ENCODE measurements around the gene INO80.

INO80 gene

DNA sequence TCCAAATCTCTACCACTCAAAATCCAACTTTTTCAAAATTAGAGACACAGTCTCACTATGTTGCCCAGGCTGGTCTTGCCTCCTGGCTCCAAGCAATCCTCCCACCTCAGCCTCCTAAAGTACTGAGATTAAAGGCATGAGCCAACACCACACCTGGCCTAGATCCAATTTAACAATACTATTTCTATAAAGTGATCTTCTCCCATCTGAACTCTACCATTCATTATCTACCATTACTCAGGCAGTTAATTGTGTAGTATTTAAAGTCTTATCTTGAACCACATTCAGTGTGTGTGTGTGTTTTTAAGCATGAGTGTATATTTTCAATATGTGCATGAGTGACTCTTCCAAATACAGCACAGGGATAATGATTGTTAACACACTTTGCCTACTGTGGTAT lies 77.0 kb downstream of the INO80 start:
- no peak for DNase-seq

DNA sequence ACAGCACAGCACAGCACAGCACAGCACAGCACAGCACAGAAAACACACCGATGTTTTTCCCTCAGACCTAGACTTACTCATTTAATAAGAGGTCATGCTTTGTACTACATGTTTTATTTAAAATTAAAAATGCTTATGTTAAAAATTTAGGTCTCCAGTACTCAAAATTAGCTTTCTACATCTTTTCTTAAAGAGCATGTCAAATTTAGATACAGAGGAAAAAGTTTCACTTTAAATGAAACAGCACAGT lies 84.1 kb downstream of the INO80 start:
- DNase-seq = no peak

DNA sequence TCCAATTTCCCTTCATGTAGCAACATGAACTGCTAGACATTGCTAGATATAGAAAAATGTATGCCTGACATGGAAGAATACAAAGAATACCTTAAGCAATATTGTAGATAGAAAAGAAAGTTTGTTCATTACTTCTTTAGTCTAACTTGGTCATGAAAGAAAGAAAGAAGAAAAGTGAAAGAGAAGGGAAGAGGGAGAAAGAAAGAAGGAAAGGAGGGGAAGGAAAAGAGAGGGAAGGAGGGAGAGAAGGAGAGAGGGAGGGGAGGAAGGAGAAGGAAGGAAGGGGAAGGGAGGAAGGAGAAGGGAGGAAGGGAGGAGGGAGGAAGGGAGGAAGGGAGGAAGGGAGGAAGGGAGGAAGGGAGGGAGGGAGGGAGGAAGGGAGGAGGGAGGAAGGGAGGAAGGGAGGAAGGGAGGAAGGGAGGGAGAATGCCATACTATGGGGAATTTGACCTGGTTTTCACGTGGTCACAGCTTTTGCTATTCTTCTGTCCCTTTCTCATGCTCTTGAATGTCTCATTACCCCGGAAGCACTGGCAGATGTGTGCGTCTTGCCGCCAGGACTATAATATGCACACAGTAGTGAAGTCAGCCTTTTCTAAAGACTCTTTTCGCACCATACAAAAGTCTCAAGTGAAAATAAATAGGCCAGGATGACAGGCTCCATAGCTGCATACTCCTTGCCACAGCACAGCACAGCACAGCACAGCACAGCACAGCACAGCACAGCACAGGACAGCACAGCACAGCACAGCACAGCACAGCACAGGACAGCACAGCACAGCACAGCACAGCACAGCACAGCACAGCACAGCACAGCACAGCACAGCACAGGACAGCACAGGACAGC lies 84.6 kb downstream of the INO80 start:
- DNase-seq = no peak

DNA sequence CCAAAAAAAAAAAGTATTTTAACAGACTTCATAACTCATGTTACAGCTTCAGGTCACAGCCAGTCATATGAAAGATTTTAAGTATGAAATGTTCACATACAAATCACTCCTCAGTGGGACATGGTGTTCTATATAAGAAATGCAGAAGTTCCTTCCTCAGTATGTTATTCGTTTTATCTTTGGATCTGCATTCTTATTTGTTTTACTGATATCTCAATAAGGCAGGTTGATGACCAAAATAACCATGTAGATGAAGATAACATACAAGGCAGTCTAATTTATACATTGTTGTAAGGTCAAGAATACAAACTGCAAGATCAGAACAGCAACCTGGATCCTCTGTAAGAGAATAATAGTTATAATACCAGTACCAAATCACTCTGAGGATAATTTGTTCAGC lies 87.2 kb downstream of the INO80 start:
- no peak for DNase-seq

DNA sequence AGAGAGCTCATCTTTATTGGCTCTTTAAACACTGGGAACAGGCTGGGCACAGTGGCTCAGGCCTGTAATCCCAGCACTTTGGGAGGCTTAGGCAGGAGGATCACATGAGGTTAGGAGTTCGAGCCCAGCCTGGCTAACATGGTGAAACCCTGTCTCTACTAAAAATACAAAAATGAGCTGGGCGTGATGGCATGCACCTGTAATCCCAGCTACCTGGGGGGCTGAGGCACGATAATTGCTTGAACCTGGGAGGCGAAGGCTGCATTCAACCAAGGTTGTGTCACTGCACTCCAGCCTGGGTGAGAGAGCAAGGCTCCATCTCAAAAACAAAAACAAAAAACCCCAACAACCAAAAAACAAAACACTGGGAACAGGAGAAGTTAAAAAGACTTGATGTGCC lies 90.7 kb downstream of the INO80 start:
- no peak for DNase-seq

DNA sequence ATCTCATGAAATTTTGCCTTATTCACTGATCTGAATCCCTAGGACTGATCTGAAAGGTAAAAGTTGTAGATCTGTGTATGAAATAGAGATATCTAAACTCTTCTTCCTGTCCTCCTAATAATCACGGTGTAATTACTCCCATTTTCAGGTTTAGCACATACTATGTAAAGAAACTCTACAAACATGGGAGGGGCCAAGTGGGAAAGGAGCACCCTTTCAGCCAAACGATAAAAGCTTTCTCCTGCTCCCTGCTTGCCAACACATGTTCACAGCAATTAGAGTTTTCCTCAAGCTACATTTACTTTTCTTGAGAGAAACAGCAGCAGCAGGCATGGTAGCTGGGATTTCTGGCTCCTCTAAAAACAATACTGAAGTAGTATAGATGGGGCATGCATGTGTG lies 91.2 kb downstream of the INO80 start:
- no peak for DNase-seq

DNA sequence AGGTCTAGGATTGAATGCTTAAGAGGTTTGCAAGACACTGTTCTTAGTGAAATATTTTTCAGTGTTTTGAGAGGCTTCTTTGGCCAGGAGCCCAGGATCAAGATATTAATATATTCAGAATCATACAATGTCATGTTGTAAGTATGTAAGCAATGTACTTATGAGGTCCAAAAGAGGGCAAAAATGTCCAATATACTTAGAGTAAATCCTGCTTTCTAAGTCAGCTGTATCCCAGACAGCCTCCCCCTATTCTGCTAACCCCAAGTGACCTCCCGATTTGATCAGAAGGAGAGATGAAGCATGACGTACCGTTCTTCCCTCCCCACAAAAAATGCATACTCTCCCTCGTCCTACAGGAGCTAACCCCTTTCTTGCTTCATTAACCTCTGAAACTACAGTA lies 91.9 kb downstream of the INO80 start:
- DNase-seq = peak; percentile 10

DNA sequence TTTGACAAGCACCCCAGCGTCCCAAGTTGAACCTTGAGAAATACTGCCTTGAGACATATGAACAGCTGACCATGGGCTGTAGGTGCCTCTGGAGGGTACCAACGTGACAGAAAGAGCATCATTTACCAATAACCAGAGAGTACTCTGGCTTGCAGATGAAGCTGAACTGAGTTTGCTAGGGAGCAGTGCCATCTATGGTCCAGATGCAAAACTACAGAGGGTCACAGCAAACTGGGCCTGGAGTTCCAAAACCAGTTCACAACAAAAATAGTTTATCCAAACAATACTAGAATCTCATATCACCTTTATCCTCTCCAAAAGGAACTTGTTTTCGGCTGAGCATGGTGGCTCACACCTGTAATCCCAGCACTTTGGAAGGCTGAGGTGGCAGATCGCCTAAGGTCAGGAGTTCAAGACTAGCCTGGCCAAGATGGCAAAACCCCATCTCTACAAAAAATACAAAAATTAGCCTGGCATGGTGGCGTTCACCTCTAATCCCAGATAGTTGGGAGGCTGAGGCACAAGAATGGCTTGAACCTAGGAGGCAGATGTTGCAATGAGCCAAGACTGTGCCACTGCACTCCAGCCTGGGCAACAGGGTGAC lies 93.5 kb downstream of the INO80 start:
- DNase-seq = peak; percentile 10

DNA sequence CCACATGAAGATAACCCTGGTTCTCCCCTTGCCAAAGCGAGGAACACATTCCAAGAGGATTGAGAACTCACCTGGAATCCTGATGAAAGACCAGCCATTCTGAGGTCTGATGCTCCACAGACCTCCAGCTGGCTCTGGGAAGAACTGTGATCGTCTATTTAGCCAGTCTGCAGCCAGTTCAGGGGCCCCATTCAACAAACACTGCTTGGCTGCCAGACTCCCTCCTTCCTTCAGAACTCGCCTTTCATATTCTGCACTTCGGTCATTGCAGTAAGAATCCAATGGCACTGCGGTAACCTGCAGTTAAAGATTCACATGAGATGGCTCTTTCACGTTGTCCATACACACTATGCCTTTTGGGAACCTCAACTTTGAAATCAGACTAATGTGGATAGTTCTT lies 95.3 kb downstream of the INO80 start:
- DNase-seq = no peak

DNA sequence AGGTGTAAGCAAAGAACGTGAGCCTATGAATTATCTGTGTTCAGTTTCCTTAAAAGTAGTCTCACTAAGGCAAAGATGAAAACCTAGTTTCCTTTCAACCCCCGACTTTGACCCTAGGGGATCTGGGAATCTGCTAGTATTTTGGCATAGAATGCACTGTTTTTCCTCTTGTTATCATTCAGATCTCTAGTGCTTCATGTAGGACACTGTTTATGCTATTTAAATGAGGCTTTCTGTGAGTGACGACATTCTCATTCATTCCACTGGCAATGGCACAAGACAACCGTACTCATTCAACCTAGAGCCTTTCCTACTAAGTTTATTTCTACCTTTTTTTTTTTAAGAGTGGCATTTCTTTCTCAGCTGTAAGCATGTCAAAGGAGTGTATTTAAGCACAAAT lies 95.8 kb downstream of the INO80 start:
- no peak for DNase-seq

DNA sequence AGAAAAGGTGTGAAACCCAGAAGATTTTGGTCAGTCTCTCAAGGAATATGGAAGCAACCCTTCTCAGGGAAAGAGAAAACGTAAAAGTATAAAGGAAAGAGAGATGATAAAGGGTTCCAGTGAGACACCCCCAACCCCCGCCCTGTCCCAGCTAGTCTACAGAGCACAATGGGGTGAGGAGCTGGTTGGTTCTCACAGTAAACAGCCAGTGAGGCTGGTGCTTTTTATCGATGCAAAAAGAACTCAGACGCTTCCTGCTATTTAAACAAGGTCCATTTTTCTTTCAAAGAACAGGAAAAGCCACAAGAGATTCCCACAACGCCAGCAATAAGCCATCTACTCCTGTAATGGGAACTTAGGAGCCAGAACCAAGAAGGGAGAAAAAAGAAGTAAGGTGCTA lies 96.9 kb downstream of the INO80 start:
- DNase-seq = no peak

DNA sequence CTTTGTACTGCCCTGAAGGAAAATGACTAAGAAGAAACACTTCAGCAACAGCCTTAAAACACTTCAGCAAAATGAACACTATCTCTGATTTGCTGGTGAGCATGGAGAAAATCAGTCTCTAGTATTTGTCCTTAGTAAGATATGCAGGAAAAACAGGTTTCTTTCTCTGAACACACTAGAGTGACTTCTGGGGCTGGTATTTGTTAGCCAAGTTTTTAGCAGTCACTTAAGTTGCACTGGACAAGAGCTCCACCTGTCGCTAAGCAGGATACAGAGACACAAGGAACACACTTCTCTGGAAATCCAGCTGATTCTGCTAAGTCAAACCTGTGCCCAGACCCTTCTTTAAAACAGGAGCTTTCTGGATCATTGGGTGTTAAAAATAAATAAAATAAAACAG lies 97.5 kb downstream of the INO80 start:
- no peak for DNase-seq

DNA sequence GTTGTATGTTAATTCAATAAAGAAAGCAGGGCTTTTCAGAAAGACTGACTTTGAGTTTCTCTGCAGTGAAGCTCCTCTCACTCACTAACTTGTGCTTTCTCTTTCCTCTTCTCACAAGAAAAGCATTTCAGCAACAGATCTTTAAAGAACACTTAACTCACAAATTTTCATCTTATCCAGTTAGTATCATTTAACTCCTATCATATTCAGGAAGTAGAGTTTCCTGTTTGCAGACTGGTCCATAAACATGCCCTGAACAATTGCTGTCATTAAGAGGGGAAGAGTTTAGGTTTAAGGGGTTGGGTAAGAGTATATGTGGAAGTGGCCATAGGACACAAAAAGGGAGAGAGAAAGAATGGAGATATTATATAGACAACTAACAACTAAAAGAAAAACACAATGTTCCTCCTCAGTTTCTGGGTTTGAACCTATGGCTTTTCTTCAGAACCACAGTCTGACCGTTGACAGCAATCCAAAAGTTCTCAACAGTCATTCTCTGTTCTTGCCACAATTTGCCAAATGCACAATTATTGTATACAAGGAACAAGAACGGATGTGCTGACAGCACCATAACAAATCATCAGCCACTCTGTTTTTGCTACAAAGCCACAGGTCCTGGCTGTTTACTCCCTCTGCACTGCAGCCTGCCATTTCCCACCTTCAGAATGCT lies 98.9 kb downstream of the INO80 start:
- DNase-seq = no peak

DNA sequence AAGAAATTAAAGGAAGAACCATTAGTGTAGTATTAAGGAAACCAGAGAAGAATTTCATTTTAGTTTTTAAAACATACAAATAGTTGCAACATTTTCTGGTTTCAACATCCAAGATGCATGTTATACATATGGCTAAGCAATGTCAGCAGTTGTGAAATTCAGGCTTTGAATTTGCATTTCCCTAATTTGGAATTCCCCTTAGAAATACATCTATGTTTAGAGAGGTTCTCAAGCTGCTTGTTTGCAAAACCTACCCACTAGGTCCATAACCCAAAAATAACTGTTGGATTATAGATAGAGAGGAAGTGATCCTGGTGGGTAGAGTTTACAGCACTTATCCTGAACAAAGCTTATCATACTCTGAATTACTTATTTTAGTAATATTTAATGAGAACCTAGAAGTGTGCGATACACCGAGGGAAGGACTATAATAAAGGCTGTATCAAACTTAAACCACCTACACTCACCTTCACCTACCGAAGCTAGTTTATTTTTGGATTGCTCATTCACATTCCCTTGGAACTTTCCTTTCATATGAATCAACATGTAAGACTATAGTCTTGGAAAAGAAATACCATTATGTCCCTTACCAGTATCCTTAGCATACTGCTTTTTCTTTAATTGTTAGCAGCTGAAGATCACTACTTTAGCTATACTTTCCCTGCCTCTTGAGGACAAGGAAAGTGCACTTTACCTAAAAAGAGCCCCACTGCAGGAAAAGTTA lies 102.2 kb downstream of the INO80 start:
- DNase-seq = no peak

DNA sequence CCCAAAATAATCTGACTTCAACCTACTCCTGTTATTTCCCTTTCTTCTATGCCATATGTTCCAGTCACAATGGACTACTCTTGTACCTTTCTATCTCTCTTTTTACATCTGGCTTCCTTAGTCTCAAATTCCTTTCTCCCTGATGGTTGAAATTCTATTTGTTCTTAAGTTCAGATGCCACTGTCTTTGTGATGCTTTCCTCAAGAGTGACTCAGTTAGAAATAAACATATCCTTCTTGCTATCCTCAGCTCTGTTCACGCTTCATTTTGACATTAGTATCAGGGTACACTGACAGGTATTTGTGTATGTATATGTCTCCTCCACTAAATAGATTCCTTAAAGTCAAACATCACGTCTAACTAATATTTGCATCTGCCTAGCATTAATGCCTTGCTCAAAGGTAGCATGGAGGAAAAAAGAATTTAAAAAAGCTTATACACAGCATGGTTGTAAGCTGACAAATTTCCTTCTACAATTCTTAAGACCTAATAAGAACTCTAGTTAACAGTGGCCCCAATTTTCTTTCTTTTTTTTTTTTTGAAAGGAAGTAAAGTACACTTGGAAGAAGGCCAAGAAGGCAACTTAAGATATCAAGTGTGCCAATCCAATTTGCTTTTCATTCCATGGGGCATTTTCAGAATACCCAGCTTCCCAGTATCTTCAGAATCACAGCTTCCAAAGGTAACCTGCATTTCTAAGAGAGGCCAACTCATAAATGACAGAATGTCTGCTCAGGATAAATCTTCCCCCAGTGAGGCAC lies 104.8 kb downstream of the INO80 start:
- DNase-seq = no peak

DNA sequence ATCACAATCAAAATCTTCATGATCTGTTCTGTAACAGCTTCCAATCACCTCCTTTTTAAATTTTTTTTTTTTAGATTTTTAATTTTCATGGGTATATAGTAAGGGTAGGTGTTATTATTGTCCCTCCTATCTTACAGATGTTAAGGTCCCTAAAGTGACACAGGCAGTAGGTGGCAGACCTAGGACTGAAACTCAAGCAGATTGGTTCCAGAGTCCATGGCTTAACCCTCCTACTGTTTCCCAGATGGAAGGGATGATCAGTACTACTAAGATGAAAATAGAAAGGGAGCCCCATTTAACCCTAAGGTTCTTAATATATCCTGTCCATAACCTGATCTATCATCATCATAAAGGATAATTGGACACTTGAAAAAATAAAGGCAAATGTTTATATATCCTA lies 105.7 kb downstream of the INO80 start:
- no peak for DNase-seq

DNA sequence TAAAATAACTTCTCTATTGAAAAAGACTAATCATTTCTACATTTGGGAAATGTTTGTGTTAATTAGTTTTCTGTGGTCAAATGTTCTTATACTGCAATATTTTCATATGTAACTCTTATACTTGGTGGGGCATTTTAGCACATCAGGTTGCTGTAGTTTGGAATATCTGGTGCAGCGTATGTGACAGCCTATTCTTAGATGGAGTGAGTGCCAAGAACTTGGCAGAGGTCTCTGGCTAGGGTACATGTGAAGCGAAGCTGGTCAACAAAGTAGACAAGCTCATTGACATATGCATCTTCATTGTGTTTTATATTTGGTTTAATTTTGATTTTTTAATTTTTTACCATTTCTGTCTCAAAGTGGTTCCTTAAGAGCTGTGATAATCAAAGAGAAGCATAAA lies 109.6 kb downstream of the INO80 start:
- DNase-seq = no peak

DNA sequence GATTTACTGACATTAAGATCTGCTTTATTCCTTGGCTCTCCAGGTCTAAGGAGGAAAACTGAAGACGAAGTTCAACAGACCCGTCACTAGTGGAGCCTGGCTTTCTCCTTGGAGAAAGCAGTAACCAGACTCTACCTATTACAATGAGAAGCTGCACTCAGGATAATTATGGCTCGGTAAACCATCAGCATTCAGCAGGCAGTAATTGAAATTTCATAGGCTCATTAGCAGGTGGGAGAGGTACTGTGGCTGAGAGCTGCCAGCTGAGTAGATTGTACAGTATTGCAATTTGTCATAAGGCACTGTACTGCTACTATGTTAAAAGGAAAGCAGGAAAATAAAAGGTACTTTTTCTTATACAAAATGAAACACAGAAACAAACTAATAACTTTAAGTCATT lies 111.6 kb downstream of the INO80 start:
- no peak for DNase-seq

DNA sequence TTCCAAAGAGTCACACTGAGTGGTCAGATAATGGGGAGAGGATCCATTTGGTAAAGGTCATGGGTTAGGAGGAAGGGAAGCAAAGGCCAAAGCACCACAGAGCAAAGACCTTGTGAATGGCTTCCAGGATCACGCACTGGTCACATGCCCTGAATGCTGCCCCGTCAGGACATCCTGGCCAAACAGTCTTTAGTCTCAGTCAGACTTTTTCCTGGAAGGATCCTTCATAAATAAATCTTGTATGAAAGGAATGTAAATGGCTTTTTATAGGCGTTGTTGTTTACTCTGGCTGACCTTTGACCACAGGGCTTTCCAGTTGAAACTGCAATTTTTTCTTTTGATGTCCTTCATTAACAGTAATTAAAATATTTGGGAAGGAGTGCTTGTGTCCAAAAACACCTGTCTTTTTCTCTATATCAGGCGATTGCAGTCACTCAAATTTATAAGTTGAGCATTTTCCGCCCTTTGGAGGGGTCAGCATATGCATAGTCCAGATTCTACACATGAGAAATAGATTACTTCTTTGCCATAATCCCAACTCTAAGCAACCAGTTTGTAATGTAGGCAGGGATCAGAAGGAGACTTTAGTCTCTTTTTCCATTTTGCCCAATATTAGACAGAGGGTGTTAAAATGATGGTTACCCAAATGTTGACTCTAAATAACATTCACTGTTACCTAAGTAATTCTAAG lies 114.4 kb downstream of the INO80 start:
- no peak for DNase-seq

DNA sequence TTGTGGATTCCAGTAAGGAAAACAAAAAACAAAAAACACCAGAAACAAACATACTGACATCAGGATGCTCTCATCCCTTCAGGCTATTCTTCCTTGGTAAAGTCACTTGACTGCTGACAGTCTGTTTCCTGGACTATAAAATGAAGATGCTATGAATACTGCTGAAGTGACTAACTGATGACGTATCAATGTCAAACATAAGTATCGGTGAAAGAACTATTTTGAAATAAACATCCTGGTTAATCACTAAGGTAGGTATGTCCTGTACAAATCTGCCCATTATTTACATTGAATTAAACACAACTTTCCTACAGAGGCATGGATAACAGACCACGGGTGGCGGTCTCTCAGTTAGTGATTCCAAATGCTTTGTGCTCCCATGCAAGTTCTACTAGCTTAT lies 116.9 kb downstream of the INO80 start:
- no peak for DNase-seq

DNA sequence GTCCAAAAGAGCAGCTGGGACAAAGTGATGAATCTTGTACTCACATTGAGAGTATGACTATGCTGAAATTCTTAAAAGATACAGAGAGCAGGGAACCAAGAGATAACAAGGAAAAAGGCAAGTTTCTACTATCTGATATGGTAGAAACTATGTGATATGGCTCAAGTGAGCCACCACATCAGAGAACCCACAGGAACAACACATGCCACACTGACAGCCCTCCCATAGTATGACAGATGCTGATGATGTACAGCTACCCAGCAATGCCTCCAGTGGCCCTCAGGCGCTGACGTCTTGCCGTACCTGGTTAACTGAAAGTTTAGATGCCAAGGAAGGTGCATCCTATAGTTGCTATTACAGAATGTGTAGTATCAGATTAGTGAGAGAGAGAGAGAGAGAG lies 120.4 kb downstream of the INO80 start:
- DNase-seq = no peak

DNA sequence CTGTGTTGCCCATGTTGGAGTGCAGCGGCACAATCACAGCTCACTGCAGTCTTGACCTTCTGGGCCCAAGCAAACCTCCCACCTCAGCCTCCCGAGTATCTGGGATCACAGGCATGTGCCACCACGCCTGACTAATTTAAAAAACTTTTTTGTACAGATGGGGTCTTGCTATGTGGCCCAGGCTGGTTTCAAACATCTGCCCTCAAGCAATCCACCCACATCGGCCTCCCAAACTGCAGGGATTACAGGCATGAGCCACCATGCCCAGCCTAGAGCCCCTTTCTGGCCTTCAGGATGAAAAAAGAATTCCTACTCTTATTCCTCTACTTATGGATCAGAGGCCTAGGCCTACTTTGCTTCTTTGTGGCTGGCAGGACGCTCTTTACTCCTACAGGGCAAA lies 123.3 kb downstream of the INO80 start:
- no peak for DNase-seq
